Measurements from ENCODE around the gene FAM107B. TPM values are rescaled to one million over a fixed set of nuclear protein-coding genes. Genes with fewer than 3 reads are reported as not detected.
A peak's percentile ranks its signal among the peaks of the same experiment; 100 is the strongest.

FAM107B gene
- total and polyA plus RNA-seq, 2 of the 4 experiments (the other 2 are of a cell fraction), result 26.4 to 27.1 TPM

- TF ChIP-seq CEBPB (IDR thresholded peaks at IDR 0.05; ENCODE audit: low read depth, low read length) (no peak), MAFK (IDR thresholded peaks at IDR 0.05; ENCODE audit: low read depth, low read length) (no peak)
These were observed 49.3 kb upstream of the FAM107B start (continued) for GRCh38 chr10:14823966-14824365.

DNA sequence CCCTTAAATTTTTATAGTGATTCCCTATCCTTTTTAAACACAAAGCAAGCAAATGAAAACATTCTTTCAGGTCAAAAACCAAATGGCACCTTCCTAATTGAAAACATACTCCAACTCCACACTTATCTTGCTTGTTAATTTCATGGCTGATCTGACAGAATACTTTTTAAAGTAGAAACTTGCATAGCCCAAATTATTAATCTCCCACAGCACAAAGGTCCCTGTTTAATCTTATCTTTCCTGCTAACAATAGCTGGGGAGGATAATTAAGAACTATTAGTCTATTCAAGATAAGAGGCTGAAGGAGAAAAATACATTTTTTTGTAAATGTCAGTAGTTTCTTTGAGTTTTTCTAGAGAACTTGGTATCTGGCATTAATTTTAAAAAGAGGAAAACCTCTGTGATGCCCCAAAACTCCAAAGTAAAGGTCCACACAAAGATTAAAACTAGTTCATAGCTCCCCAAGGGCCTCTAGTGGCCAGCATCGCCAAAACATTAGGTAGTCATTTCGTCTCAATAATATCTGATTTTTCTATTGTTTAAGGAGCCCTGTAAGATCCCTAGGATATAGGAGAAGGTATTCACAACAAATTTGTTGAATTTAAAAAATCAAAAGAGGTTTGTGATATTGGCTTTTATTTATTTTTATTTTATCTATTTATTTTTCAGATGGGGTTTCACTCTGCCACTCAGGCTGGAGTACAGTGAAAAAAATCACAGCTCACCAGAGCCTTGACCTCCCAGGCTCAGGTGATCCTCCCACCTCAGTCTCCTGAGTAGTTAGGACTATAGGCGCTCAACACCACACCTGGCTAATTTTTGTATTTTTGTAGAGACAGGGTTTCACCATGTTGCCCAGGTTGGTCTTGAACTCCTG, 48.4 kb upstream of the FAM107B start:
- Histone ChIP-seq H2BK15ac (ENCODE audit: low read depth, low read length) (no peak overlapping the region), H3K23ac (ENCODE audit: low read depth, low read length) (no peak overlapping the region), H3K36me3 (ENCODE audit: control insufficient read depth, insufficient read depth, low read length) (no peaks in the 10 kb centered on the region), H2BK120ac (ENCODE audit: low read depth, low read length) (no peak overlapping the region), H3K4me2 (ENCODE audit: low read depth, low read length) (no peak overlapping the region), H4K91ac (ENCODE audit: insufficient read depth, low read depth, low read length) (no peak overlapping the region), H2BK5ac (ENCODE audit: low read depth, low read length, poor library complexity, severe bottlenecking) (peak overlapping the region; percentile 19), H3K9me3 (ENCODE audit: control insufficient read depth, insufficient read depth, low read length) (no peaks in the 10 kb centered on the region), H3K27me3 (ENCODE audit: control insufficient read depth, insufficient read depth, low read length) (peaks cover 2% of the 10 kb centered on the region), H3K4ac (ENCODE audit: low read depth, low read length) (no peak overlapping the region), H2BK20ac (ENCODE audit: low read depth, low read length) (peak overlapping the region; percentile 77; the same call in 1 of the 2 replicates), H3K9me1 (ENCODE audit: insufficient read depth, low read length) (peaks cover 4% of the 10 kb centered on the region; the same call in 1 of the 2 replicates), H3K56ac (ENCODE audit: extremely low read depth, insufficient read depth, low read length) (no peak overlapping the region), H2AFZ (replicated peaks; ENCODE audit: low read length, poor library complexity) (no peak overlapping the region), H3K4me1 (ENCODE audit: control insufficient read depth, insufficient read depth, low read length) (peaks cover 3% of the 10 kb centered on the region), H3K79me1 (ENCODE audit: low read depth in 1 of 2, low read length in 2 of 2) (peaks cover 0 to 4% of the 10 kb centered on the region in 2 experiments; a peak in 1 of 4 replicates), H3K18ac (ENCODE audit: low read depth, low read length) (no peak overlapping the region), H4K8ac (ENCODE audit: low read depth in 2 of 2, low read length in 2 of 2) (no peak overlapping the region), H4K5ac (ENCODE audit: low read depth, low read length) (no peak overlapping the region), H3K27ac (ENCODE audit: insufficient read depth, low read length) (no peak overlapping the region), H2AK5ac (ENCODE audit: low read depth, low read length) (no peak overlapping the region), H3K14ac (replicated peaks; ENCODE audit: low read depth, low read length) (no peak overlapping the region), H4K20me1 (ENCODE audit: insufficient read depth, low read length) (no peaks in the 10 kb centered on the region), H2AK9ac (replicated peaks; ENCODE audit: low read depth, low read length, poor library complexity) (no peak overlapping the region), H3K9ac (ENCODE audit: low read depth, low read length) (no peak overlapping the region), H3K4me3 (ENCODE audit: insufficient read depth, low read depth, low read length) (no peak overlapping the region)
- POLR2A ChIA-PET (ENCODE audit: unreplicated experiment), result no interaction called here
- DNase-seq (peak; percentile 59), ATAC-seq (ENCODE audit: low read depth) (peak; percentile 73)
- BruUV-seq (replicated peaks), result no TSS peak
- intact Hi-C loops (cut with micrococcal nuclease) (loop anchor here (1.0 to 10.0 kb wide), 5 partner anchors 166 to 628 kb away; no protein-coding TSS in a partner anchor), in situ Hi-C loops (cut with MboI; ENCODE audit: low sequenced_read_pairs) (loop anchor here (5.0 to 25.0 kb wide), 3 partner anchors 228 to 636 kb away; no protein-coding TSS in a partner anchor), dilution Hi-C loops (cut with HindIII; ENCODE audit: low sequenced_read_pairs, unreplicated experiment) (no loop called here)
- CTCF ChIA-PET, result interaction anchor here (0.6 to 1.7 kb wide), 12 partner anchors 14 to 324 kb away, joined by 3 to 9 read pairs (median 4); partner anchors contain the start of genes CDNF, HSPA14 and MSANTD7
- TF ChIP-seq RCOR1 (IDR thresholded peaks at IDR 0.05; ENCODE audit: insufficient replicate concordance, low read length), result no peak
- TF ChIP-seq, protein P1, sequence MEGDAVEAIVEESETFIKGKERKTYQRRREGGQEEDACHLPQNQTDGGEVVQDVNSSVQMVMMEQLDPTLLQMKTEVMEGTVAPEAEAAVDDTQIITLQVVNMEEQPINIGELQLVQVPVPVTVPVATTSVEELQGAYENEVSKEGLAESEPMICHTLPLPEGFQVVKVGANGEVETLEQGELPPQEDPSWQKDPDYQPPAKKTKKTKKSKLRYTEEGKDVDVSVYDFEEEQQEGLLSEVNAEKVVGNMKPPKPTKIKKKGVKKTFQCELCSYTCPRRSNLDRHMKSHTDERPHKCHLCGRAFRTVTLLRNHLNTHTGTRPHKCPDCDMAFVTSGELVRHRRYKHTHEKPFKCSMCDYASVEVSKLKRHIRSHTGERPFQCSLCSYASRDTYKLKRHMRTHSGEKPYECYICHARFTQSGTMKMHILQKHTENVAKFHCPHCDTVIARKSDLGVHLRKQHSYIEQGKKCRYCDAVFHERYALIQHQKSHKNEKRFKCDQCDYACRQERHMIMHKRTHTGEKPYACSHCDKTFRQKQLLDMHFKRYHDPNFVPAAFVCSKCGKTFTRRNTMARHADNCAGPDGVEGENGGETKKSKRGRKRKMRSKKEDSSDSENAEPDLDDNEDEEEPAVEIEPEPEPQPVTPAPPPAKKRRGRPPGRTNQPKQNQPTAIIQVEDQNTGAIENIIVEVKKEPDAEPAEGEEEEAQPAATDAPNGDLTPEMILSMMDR (conservative IDR thresholded peaks at IDR 0.05; ENCODE audit: low read depth, low read length), result peak; percentile 86
- no peak for TF ChIP-seq CEBPB (IDR thresholded peaks at IDR 0.05; ENCODE audit: low read depth, low read length)
- TF ChIP-seq SMC3 (IDR thresholded peaks at IDR 0.05; ENCODE audit: low read depth, low read length), result peak; percentile 87
- no peak; the same call in 1 of the 2 replicates for TF ChIP-seq CHD1 (IDR thresholded peaks at IDR 0.05; ENCODE audit: low read depth, low read length)
- peak; percentile 90 for TF ChIP-seq RAD21 (IDR thresholded peaks at IDR 0.05; ENCODE audit: low read length)
- no peak for TF ChIP-seq POLR2A (IDR thresholded peaks at IDR 0.05; ENCODE audit: low read depth, low read length)
- no CpG with 5 or more reads among the region's 3 CpGs for WGBS, 2 experiments (ENCODE audit: extremely low coverage in 2 of 2, insufficient read length in 1 of 2)

All from IMR-90 (cell line).